C4-2B (cell line): ENCODE data around the gene INPP4A.

Source experiments
- ZFX ChIP-seq: fragments of 450-650 bp; IDR thresholded peaks from 2 replicates; pipeline ENCODE4 v1.6.1; 2017
- TF ChIP-seq, protein P1 (sequence below): fragments of 450-650 bp; conservative IDR thresholded peaks from 2 replicates; pipeline ENCODE4 v1.5.1; 2017; ENCODE audit warnings: mild to moderate bottlenecking

DNA sequence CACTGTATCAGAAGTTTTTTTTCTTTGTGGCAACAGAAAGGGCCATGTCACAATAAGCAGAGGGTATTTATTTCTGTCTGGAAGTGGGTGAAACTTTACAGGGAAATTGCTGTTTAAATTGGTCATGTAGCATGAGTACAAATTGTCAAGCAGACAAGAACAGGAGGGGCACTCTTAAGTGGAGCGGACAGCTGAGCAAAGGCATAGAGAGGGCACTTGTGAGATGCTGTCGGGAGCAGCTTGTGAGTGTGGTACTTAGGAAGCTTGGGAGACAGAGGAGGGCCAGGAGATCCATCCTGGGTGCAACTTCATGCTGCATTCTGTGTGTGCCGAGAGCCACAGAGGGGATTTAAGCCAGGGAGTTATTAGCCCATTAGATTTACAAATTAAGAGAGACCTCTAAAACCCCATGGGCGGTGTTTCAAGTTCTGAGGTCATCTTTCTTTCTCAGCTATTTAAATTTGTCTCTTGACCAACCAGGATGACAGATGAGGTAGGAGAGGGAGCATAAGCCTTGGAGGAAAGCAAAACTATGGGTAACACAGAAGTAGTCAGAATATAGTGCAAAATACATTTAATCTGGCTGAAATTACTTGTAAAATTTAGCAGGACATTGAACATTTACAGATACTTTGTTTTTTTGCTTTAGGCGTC, 30.4 kb downstream of the INPP4A start:
- TF ChIP-seq, protein P1, sequence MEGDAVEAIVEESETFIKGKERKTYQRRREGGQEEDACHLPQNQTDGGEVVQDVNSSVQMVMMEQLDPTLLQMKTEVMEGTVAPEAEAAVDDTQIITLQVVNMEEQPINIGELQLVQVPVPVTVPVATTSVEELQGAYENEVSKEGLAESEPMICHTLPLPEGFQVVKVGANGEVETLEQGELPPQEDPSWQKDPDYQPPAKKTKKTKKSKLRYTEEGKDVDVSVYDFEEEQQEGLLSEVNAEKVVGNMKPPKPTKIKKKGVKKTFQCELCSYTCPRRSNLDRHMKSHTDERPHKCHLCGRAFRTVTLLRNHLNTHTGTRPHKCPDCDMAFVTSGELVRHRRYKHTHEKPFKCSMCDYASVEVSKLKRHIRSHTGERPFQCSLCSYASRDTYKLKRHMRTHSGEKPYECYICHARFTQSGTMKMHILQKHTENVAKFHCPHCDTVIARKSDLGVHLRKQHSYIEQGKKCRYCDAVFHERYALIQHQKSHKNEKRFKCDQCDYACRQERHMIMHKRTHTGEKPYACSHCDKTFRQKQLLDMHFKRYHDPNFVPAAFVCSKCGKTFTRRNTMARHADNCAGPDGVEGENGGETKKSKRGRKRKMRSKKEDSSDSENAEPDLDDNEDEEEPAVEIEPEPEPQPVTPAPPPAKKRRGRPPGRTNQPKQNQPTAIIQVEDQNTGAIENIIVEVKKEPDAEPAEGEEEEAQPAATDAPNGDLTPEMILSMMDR = no peak
- no peak for TF ChIP-seq ZFX
